GM19395 (cell line): ENCODE measurements around the gene FAAP20.

Experiments used
- ATAC-seq: cut with Tn5 transposase; IDR thresholded peaks from one replicate; pipeline ENCODE4 v1.9.1; 2021; ENCODE audit warnings: mild to moderate bottlenecking, moderate library complexity; ENCODE audit not compliant: unreplicated experiment

Gene FAAP20

GRCh38 chr1:2180297-2181245 is 14.0 kb downstream of the FAAP20 start:
- ATAC-seq: no peak

DNA sequence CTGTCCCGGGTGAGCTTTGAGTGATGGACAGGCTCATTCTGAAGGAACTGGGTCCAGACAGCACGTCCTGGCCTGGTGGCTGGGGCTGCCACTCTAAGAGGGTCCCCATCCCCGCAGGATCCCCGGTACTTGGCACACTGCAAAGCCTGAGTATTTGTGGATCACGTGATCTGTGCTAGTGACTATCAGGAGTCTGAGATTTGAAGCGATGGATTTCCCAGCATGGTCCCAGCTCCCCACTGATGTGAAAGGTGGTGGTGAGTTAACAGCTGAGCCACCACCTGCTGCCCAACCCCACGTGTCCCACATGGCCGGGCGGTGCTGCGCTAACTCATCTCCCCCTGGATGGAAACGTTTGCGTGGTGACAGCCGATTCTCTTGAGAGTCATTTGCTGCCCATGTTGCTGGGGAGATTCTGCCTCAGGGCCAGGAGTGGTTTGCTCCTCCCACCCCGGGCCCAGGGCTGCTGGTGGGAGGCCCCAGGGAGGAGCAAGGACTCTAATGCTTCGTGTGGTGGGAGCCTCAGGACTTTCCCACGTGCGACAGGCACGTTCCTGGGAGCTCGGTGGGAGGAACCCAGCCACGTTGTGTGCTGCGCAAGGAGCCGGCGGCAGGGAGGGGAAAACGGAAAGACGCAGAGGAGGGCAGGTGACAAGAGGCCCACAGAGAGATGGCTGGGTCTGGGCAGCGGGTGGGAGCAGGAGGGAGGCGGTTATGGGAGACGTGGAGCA is 15.1 kb downstream of the FAAP20 start:
- no peak for ATAC-seq

- ATAC-seq: no peak
These were observed 15.7 kb downstream of the FAAP20 start for GRCh38 chr1:2178875-2179274.

- ATAC-seq: no peak
These were observed 16.5 kb downstream of the FAAP20 start for GRCh38 chr1:2177946-2178538.

- ATAC-seq: no peak
These were observed 17.0 kb downstream of the FAAP20 start for GRCh38 chr1:2177541-2177940.

DNA sequence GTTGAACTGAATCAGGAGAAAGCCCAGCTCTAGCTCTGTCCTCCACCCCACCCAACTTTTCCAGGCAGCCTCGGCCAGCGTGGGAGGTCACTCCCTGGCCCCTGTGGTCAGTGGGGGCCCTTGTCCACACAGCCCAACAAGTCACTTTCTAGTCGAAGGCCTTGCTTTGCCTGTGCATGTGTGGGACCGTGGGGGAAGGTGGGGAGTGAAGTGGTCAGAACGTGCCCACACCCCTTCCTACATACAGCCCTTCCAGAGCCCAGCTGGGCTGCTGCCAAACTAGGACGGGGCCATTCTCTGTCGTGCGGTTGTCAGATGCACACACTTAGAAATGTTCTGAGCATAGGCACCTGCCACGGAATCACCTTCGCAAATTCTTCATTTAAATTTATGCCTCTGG is 18.0 kb downstream of the FAAP20 start:
- ATAC-seq: no peak

DNA sequence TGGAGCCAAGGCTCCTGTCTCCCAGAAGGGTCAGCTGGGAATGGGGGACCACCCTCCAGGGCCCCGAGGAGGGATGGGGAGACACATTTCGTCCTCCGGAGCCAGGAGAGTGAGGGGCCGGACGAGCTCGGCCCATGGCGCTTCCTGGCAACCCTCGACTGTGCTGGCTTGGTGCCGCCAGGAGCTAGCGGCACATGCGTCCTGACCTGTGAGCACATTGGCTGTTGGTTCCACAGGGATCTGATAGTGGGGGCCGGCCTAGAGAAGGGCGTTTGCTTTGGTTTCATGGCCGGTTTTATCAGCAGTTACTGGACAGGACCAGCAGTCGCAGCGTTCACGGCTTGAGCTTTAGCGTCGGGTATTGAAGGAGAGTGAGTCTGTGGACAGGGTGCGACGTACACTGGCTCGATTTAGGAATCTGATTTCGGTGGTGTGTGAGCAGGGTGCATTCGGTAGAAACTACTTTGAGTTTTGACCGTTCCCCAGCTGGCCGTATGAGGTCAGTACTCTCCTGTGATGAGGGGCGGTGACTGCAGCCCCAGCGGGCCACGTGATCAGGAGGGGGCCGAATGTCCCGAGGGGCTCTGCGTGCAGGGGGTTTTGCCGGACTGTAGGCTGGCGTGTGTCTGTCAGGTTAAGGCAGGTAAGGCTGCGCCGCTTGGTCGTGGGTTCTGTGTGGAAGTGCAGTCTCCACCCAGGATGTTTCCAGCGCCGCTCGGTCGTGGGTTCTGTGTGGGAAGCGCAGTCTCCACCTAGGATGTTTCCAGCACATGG is 18.7 kb downstream of the FAAP20 start:
- ATAC-seq: no peak

DNA sequence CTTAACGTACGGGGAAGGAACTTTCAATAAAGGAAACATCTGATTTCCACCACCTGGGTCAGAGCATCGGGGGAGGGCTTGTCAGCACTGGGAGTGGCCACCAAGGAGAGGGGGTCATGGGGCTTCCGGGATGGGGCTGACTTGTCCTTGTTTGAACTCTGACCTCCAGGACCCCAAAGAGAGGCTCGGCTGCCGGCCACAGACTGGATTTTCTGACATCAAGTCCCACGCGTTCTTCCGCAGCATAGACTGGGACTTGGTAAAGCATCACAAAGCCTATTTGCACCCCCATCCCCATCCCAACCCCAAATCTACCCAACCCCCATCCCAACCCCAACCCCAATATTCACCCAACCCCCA is 19.5 kb downstream of the FAAP20 start:
- no peak for ATAC-seq

DNA sequence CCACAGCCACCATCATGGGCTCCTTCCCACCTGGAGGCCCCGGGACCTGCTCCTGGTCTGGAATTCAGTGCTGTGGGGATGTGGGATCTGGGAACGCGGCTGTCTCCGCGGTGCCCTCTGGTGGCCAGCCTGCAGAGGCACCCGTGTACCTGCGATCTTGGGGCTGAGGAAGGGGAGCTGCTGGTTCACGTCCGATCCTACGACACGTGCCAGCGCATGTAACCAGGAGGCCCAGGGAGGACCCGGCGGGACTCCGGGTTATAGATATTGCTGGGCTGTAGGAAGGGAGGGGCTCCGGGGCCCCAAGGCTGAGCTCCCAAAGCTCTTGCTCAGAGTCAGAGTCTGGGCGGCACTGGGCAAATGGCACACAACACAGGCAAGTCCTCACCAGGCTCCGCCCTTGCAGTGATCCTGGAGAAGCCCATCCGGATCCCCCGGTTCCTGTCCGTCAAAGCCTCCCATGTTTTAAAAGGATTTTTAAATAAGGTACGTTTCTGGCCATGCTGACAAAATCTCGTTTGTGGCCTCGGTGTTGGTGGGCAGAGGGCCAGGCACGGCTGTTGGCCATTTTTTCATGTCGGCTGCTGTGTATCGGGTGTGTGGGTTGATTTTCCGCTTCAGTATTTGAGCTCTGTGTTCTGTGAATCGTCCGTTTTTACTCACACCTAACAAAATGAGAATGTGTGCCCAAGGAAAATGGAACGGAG is 20.1 kb downstream of the FAAP20 start:
- ATAC-seq: no peak

DNA sequence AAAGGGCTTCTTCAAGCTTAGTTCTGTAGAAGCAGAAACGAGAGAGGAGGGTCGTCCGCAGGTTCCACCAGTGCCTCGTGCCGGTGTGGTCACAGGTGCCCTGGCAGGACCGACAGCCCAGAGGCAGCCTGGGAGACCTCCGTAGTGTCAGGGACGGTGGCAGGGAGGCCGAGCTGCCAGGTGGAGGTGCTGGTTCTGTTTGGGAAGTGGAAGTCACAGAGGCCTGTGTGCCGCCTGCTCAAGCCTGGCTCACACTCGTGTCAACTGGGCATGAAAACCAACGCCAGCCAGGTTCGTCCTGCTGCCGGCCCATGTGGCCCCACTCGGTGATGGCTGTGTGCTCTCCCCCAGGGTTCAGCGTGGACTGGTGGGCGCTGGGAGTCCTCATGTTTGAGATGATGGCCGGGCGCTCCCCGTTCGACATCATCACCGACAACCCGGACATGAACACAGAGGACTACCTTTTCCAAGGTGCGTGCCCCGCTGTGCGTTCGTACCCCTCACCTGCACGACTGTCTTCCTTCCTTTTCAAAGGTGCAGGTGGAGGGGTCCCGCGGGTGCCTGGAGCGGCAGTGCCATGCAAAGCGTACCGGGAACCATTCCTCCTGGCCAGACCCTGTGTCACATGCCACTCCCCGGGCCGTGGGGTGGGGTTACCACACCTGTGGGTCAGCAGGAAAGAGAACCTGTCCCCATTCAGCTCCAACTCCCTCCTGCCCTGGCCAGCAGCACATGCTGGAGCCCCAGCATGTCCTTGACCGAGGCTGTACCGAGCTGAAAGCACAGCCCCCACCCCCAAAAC is 20.8 kb downstream of the FAAP20 start:
- no peak for ATAC-seq

DNA sequence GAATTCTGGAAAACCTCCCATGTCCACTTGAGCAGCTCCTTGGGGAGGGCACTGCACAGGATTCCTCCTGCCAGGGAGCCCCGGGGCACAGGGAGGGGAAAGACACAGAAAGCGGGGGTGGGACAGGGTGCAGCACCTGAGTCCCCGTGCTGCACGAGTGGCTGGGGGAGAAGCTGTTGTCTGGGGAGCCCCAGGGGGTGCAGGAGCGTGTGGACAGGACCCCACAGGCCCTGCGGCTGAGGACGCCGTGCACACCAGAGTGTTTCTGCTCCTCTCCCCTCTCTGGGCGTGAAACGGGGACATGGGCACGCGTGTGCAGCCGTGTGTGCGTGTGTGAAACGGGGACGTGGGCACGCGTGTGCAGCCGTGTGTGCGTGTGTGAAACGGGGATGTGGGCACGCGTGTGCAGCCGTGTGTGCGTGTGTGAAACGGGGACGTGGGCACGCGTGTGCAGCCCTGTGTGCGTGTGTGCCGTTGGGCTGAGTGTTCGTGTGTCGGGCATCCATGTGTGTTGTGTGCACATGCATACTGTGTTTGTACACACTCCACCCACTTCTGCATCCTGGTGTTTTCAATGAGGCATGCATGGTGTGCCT is 21.9 kb downstream of the FAAP20 start:
- ATAC-seq: no peak

DNA sequence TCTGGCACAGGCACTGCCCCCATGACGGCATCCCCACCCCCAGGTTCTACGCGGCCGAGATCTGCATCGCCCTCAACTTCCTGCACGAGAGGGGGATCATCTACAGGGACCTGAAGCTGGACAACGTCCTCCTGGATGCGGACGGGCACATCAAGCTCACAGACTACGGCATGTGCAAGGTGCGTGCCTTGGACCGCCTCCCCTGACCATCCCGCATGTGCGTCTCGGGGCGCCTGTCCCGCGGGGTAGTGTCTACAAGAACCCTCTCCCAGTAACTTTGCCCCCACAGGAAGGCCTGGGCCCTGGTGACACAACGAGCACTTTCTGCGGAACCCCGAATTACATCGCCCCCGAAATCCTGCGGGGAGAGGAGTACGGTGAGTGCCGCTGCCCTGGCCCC is 22.6 kb downstream of the FAAP20 start:
- ATAC-seq: no peak

DNA sequence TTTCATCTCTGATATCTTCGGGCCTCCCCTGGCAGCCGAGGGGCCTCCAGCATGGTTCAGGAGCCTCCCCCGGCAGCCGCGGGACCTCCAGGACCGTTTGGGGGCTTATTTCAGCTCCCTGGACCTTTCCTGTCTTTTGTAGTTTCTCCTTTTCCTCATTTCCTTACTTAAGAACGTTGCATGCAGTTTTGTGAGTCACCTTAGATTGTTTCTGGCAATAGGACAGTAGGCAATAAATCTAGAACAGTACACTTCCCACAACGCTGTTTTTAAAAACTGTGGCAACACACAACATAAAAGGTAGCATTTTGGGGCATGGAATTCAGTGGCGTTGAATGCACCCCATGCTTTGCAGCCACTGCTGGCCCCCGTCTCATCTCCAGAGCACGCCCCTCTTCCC is 24.4 kb downstream of the FAAP20 start:
- ATAC-seq: no peak

DNA sequence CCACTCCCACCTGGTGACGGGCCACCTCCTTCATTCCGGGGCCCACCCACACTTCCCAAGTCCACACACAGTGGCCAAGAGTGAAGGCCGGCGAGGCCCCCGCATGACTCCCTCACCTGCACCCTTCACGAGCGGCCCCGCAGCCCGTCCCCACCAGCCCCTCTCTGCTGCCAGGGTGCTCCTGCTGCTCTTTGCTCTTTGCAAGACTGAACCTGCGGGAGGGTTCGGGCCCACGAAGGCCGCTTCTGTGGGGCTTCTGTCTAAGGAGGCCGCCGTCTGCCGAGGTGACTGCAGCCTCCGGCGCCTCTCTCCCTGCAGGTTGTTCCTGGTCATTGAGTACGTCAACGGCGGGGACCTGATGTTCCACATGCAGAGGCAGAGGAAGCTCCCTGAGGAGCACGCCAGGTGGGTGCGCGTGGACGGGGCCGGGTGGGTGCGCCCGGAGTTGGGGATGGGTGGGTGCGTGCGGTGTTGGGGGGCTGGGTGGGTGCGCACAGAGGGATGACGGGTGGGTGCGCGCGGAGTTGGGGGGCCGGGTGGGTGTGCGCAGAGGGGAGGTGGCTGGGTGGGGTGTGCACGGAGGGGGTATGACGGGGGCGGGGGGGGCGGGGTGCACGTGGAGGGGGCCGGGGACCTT is 25.3 kb downstream of the FAAP20 start:
- no peak for ATAC-seq

- ATAC-seq: no peak
These were observed 26.0 kb downstream of the FAAP20 start for GRCh38 chr1:2168535-2168934.

DNA sequence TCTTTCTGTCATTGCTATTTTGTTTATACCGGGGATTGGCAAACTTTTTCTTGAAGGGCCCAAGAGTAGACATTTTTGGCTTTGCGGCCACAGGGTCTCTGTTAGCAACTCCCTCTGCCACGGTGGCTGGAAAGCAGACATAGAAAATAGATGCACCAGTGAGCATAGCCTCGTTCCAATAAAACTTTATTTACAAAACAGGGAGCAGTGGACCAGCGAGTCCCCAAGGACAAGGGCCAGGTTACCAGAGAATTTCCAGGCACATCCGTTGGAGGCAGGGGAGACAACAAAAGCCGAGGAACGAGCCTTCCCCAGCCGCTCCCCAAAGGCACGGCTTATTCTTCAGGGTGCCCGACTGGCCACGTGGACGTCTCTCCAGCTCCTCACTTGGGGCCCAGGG is 26.5 kb downstream of the FAAP20 start:
- no peak for ATAC-seq

DNA sequence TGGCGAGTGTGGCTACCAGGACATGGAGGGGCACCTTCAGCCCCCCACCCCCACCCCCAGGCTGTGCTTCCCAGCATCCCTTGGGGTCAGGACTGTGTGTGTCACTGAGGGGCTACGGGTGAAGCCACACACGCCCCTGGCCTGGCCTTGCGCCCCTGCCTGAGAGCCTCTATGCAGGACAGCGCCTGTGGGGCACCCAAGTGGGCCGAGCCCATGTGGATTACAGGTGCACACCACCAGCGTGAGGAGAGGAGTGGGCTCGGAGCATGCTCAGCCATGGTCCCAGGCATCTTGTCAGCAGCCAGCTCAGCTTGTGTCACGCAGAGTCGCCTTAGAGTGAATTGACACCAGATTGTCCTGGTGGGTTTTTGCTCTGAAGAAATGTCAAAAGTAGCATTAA is 27.9 kb downstream of the FAAP20 start:
- ATAC-seq: no peak

DNA sequence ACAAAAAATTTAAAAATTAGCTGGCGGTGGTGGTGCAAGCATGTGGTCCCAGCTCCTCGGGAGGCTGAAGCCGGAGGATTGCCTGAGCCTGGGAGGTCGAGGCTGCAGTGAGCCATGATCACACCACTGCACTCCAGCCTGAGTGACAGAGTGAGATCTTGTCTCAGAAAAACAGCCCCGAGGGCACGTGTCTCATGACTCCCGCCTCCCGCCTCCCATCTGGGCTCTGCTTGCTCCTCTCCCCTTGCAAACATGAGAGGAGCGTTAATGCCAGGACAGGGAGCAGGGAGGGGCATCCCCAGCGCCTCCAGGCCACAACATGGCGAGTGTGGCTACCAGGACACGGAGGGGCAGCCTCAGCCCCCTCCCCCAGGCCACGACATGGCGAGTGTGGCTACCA is 28.3 kb downstream of the FAAP20 start:
- no peak for ATAC-seq

DNA sequence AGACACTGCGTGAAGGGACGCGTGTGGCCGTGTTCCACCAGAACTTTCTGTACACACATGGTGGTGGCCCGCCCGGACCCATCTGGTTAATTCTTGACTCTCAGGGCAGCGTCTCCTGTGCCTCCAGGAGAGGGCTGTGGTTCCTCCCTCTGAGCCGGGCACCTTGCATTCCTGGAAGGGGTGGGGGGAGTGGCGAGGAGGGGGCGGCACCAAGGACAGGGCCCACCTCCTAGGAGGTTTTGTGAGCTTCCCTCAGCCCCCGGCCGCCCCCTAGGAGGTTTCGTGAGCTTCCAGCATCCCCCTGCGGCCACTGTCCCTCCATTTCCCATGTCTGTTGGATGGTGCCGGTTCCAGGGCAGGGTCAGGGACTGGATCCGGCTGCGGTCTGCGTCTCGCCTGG is 28.9 kb downstream of the FAAP20 start:
- no peak for ATAC-seq
